ENCODE measurements around the gene ABCC12.
"Not testable (repeated sequence)": the region's sequence is repeated elsewhere in the genome, so short reads cannot be mapped to it uniquely, and the experiment has no call there.

Gene ABCC12

DNA sequence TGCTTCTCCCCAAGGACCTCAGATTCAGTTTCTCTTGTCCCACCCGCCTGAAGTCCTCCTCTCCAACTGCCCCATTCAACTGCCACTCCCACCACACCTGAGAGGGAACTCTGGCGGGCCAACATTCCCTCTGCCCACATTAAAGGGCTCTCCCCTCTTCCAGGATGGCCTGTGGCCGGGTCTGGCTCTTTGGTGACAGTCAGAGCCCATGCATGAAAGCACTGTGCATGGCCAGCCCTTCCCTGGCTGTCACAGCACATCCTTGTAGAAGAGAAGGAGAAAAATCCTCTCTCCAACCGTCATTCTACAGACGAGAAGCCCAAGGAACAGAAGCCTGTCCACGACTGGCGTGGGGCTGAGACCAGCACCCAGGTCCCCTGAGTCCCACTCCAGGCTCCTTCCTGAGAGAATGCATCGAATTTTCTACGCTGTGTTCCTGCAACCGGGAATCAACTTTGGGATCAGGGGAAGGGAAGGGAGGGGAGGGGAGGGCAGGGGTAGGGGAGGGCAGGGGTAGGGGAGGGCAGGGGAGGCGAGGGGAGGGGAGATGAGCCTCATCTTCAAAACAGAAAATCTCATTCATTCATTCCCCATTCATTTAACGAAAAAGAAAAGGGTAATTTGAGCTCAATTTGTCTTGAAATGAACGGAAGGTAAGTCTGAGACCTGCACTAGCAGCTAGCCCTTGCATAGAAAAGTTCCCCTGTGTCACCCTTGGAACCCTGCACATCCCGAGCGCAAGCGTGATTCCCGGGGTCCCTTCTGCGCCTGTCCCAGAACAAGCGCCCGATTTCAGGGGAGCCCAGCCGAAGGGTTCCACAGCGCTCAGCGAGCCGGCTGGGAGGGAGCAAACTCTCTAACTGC, at the start of gene ABCC12:
Gene ABCC12 (minus strand): TSS at position 68 of the 864 bp plus-strand sequence. CDS start 9,569 bp downstream, outside the sequence.
- DNase-seq (ENCODE audit: low read depth in 2 of 2), result no peak

GRCh38 chr16:48204825-48205151, 49.0 kb upstream of the ABCC12 start:
- no peak for DNase-seq (ENCODE audit: low read depth in 2 of 2)

- DNase-seq (ENCODE audit: low read depth in 2 of 2), result no peak
Measured at GRCh38 chr16:48203974-48204824, 48.4 kb upstream of the ABCC12 start.

DNA sequence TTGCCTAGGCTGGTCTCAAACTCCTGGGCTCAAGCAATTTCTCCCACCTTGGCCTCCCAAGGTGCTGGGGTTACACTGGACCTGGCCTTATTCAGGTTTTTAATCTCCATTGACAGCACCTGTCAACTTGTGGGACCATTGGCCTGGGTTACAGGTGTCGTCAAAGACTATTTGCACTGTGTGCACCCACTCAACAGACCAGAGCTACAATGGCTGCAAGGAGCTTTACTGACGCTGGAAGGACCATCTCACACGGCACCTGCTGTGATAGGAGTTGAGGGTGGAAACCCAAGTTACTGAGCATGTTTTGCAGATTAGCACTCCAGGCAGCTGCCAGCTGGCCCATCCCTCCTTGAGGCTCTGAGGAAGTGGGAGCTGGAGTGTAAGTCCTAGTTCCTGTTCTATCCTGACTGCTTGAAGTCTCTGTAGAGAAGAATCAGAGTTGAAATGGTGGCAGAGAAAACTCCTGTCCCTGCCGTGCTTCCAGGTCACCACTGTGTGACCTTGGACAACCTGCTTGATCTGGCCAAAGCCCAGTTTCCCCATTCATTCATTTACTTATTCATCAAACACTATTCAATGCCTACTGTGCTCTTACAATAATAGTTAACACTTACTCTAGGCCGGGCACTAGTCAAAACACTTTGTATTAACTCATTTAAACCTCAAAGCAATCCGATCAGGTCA, 45.9 kb upstream of the ABCC12 start:
- no peak for DNase-seq (ENCODE audit: low read depth in 2 of 2)

- DNase-seq (ENCODE audit: low read depth in 2 of 2), result no peak
Measured at GRCh38 chr16:48197294-48197693, 41.5 kb upstream of the ABCC12 start.

DNA sequence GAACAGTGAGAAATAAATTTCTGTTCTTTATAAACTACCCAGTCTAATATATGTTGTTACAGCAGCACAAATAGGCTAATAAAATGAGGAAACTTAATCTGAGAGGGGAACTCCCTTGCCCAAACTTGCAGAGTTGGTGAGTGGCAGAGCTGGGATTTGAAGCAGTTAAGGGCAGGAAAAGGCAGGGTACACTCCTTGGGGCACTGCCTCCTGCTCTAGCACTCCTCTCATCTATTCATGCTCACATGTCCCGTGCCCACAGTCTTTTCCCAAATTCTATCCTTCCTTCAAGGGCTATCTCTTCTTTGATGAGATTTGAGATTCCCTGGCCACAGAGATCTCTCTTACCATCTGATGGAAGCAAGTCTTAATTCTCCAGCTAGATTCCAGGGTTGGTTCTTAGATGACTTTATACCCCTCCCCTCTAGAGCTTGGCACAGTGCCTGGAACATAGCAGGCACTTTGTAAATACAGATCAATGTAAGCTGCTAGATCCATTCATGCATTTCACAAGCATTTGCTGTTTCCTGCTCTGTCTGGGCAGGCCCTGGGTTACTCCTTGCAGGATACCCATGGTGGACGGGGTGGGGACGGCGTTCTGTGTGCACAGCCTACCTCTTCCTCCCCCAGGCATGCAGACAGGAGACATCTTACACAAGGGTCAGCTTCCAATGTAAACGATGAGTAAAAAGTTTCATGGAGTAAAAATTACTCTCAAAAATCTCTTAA, 39.2 kb upstream of the ABCC12 start:
- no peak for DNase-seq (ENCODE audit: low read depth in 2 of 2)

- no peak for DNase-seq (ENCODE audit: low read depth in 2 of 2)
Measured at GRCh38 chr16:48193846-48194245, 38.1 kb upstream of the ABCC12 start.

GRCh38 chr16:48188449-48189102, 32.8 kb upstream of the ABCC12 start:
- DNase-seq (ENCODE audit: low read depth in 2 of 2), result no peak

GRCh38 chr16:48187779-48188178, 32.0 kb upstream of the ABCC12 start:
- no peak for DNase-seq (ENCODE audit: low read depth in 2 of 2)

GRCh38 chr16:48184681-48185080, 28.9 kb upstream of the ABCC12 start:
- no peak for DNase-seq (ENCODE audit: low read depth in 2 of 2)

- DNase-seq (ENCODE audit: low read depth in 2 of 2), result no peak
Measured at GRCh38 chr16:48182979-48183537, 27.3 kb upstream of the ABCC12 start.

GRCh38 chr16:48181746-48182520, 26.1 kb upstream of the ABCC12 start:
- not testable (repeated sequence) for DNase-seq (ENCODE audit: low read depth in 2 of 2)

DNA sequence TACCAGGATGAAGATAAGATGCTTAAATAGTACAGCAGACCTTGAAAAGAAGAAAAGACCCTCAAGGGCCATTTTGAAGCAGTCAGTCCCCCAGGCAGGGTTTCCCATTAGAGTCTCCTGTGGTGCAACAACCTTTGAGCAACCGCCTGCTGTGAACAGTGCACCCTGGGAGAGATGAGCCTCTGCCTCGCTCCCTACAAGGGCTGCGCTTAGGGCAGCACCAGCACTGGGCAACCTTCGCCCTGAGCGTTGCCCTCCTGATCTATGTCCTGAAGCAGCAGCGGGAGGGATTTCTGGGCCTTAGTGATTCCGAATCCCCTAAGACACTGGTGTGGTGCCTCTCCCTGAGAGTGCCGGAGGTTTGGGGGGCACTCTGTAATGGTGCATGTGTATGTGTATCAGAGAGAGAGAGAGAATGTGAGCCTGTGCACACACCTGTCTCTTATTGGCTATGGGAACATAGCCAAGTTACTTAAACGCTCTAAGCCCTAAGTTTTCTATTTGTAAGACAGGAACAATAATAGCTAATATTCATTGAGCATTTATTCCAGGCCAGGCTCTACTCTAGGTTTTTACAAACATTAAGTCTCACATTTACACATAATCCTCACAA, 25.2 kb upstream of the ABCC12 start:
- no peak for DNase-seq (ENCODE audit: low read depth in 2 of 2)

- no peak for DNase-seq (ENCODE audit: low read depth in 2 of 2)
Measured at GRCh38 chr16:48176635-48177408, 21.0 kb upstream of the ABCC12 start.

GRCh38 chr16:48173889-48174288, 18.1 kb upstream of the ABCC12 start:
- no peak for DNase-seq (ENCODE audit: low read depth in 2 of 2)

GRCh38 chr16:48172682-48173081, 16.9 kb upstream of the ABCC12 start:
- no peak for DNase-seq (ENCODE audit: low read depth in 2 of 2)

DNA sequence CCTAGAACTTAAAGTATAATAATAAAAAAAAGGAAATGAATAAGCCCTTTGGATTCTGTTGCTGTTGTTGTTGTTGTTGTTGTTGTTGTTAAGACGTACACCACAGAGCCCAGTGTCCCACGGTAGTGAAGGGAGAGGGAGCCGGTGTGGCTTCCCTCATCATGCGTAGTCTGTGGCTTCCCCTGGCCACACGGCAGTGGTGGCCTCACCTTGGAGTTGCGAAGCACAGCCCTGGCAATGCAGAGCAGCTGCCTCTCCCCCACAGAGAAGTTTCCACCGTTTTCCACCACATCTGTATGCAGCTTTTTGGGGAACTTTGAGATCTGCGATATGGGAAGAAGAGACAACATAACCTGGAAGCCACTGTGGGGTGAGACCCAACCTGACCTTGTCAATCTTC, 14.1 kb upstream of the ABCC12 start:
- DNase-seq (ENCODE audit: low read depth in 2 of 2), result no peak

DNA sequence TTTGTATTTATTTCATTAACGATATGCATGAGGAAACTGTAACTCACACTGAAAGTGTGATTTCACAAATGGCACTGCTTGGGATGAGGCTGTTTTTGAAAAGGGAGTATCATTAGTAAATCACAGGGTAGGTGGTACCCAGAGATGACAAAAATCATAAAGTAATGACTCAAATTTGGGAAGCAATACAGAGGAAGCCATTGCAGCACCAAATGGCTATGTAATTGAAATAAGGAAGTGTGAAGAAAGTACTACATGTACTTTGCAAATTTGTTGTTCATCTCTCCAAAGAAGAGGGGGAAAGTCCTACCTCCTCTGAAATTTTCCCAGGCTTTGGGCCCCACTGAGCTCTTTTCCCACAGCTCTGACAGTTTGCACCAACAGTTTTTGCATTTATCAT, 12.3 kb upstream of the ABCC12 start:
- no peak for DNase-seq (ENCODE audit: low read depth in 2 of 2)

GRCh38 chr16:48166617-48167016, 10.8 kb upstream of the ABCC12 start:
- not testable (repeated sequence) for DNase-seq (ENCODE audit: low read depth in 2 of 2)

Measured in stimulated activated CD8-positive, alpha-beta memory T cell treated with anti-CD3 and anti-CD28 coated beads, Interleukin-7, amount 100 ng/mL, for 4 hours (primary cell).